Fibroblast of lung (primary cell): ENCODE data around the gene MOSMO.

Experiments used
- CTCF ChIP-seq, 2 donors: IDR thresholded peaks in 1 of 2; conservative IDR thresholded peaks in 1 of 2; 1 replicate in 1 of 2; 2 replicates in 1 of 2; pipeline ENCODE4 v1.5.1; 2011 to 2012; ENCODE audit warnings: low read length in 2 of 2, control low read depth in 1 of 2, inconsistent platforms in 1 of 2, low read depth in 1 of 2, mild to moderate bottlenecking in 1 of 2
- EZH2 ChIP-seq: IDR thresholded peaks from 2 replicates; pipeline ENCODE4 v1.5.1; 2012; ENCODE audit warnings: low read length, control low read depth, mild to moderate bottlenecking; ENCODE audit errors: missing control alignments

GRCh38 chr16:21996923-21997696 is 10.8 kb upstream of the MOSMO start:
- TF ChIP-seq CTCF (conservative IDR thresholded peaks at IDR 0.05 in 1 of 2, IDR thresholded peaks at IDR 0.05 in 1 of 2; ENCODE audit: low read depth in 1 of 2, low read length in 2 of 2), result no peak
- no peak for TF ChIP-seq EZH2
